B cell (primary cell): Measurements from ENCODE around the gene HERPUD1. TPM values are rescaled to one million over a fixed set of nuclear protein-coding genes. Genes with fewer than 3 reads are reported as not detected.

Source experiments
- ATAC-seq: fragments of 200-7000 bp; cut with Tn5 transposase; one replicate; pipeline ENCODE4 v1.10.0; 2021; ENCODE audit warnings: low read depth, mild to moderate bottlenecking, moderate number of reproducible peaks, moderate library complexity
- CTCF ChIA-PET: fragments of 350-600 bp; sonication (Branson Sonifier 250); formaldehyde crosslinking; loops from one replicate; lab custom pipeline; 2021; ENCODE audit warnings: antibody characterized with exemption, inconsistent platforms; lab: Charles Lee
- POLR2A ChIA-PET: fragments of 350-600 bp; sonication (Branson Sonifier 250); formaldehyde crosslinking; loops from one replicate; lab custom pipeline; 2021; ENCODE audit warnings: antibody characterized with exemption; lab: Charles Lee
- DNase-seq: peaks from one replicate; pipeline ENCODE4 v3.0.0; 2013
- H2AFZ ChIP-seq: 2 replicates; pipeline ENCODE4 v1.6.1; 2012; ENCODE audit warnings: mild to moderate bottlenecking, low read depth, low read length; ENCODE audit not compliant: insufficient read depth, poor library complexity, severe bottlenecking
- H3K27ac ChIP-seq, 2 donors: 1 replicate in 1 of 2; 2 replicates in 1 of 2; pipeline ENCODE4 v1.5.1; 2012 to 2013; ENCODE audit warnings: low read length in 2 of 2, mild to moderate bottlenecking in 2 of 2, moderate library complexity in 1 of 2
- H3K27me3 ChIP-seq, 4 experiments: fragments of 200-600 bp in 1 of 4; sonication (generic) in 1 of 4; replicated peaks in 1 of 4; 1 replicate in 2 of 4; 2 replicates in 2 of 4; pipeline versions ENCODE4 v1.6.1 to v1.7.0; 2013 to 2016; ENCODE audit warnings: low read length in 3 of 4, mild to moderate bottlenecking in 2 of 4, mixed read lengths in 1 of 4, moderate library complexity in 1 of 4; ENCODE audit not compliant: insufficient read depth in 4 of 4, control insufficient read depth in 3 of 4; ENCODE audit errors: control extremely low read depth in 1 of 4
- H3K36me3 ChIP-seq, 2 experiments: replicated peaks in 1 of 2; 1 replicate in 1 of 2; 2 replicates in 1 of 2; pipeline versions ENCODE4 v1.6.1 to v1.7.1; 2013; ENCODE audit warnings: low read length in 1 of 2; ENCODE audit not compliant: insufficient read depth in 2 of 2, control insufficient read depth in 1 of 2; ENCODE audit errors: control extremely low read depth in 1 of 2, extremely low read depth in 1 of 2
- H3K4me1 ChIP-seq, 2 donors: fragments of 200-600 bp in 1 of 2; sonication (generic) in 1 of 2; 1 replicate in 1 of 2; 2 replicates in 1 of 2; pipeline versions ENCODE4 v1.5.1 to v1.6.1; 2013 to 2017; ENCODE audit warnings: low read length in 2 of 2; ENCODE audit not compliant: control insufficient read depth in 2 of 2, insufficient read depth in 2 of 2
- H3K4me2 ChIP-seq: replicated peaks from 2 replicates; pipeline ENCODE3; 2012; ENCODE audit warnings: mild to moderate bottlenecking, low read depth, low read length; ENCODE audit not compliant: poor library complexity, severe bottlenecking
- H3K4me3 ChIP-seq, 5 experiments: fragments of 200-600 bp in 1 of 5; sonication (generic) in 1 of 5; 1 replicate in 3 of 5; 2 replicates in 2 of 5; pipeline versions ENCODE4 v1.5.1 to v1.7.0; 2011 to 2016; ENCODE audit warnings: low read length in 4 of 5, mild to moderate bottlenecking in 4 of 5, low read depth in 2 of 5, control low read depth in 1 of 5, moderate library complexity in 1 of 5; ENCODE audit not compliant: insufficient read depth in 1 of 5; ENCODE audit errors: control extremely low read depth in 1 of 5, extremely low read depth in 1 of 5
- H3K79me2 ChIP-seq: fragments of 200-600 bp; sonication (generic); one replicate; pipeline ENCODE4 v1.6.0; 2016; ENCODE audit warnings: low read length; ENCODE audit not compliant: control insufficient read depth, insufficient read depth
- H3K9ac ChIP-seq: fragments of 200-600 bp; sonication (generic); 2 replicates; pipeline ENCODE4 v1.6.1; 2017; ENCODE audit warnings: mild to moderate bottlenecking, low read length, moderate library complexity
- H3K9me3 ChIP-seq, 3 donors: one replicate each; pipeline versions ENCODE4 v1.6.1 to v1.7.1; 2013; ENCODE audit warnings: low read length in 2 of 3; ENCODE audit not compliant: control insufficient read depth in 2 of 3, insufficient read depth in 1 of 3; ENCODE audit errors: control extremely low read depth in 1 of 3
- H4K20me1 ChIP-seq: 2 replicates; pipeline ENCODE4 v1.6.0; 2012; ENCODE audit warnings: mild to moderate bottlenecking, low read length; ENCODE audit not compliant: insufficient read depth, control insufficient read depth, poor library complexity, severe bottlenecking
- H3K27ac Mint-ChIP-seq: one replicate; pipeline ENCODE4 v1.8.0; 2021; ENCODE audit warnings: mixed read lengths
- H3K27me3 Mint-ChIP-seq: one replicate; pipeline ENCODE4 v1.8.0; 2021; ENCODE audit warnings: mixed read lengths
- H3K4me1 Mint-ChIP-seq: one replicate; pipeline ENCODE4 v1.8.0; 2021; ENCODE audit warnings: mixed read lengths
- H3K4me3 Mint-ChIP-seq: one replicate; pipeline ENCODE4 v1.8.0; 2021; ENCODE audit warnings: mixed read lengths
- H3K9me3 Mint-ChIP-seq: one replicate; pipeline ENCODE4 v1.8.0; 2022; ENCODE audit warnings: mixed read lengths; ENCODE audit not compliant: insufficient read depth
- CTCF ChIP-seq: fragments of 200-600 bp; IDR thresholded peaks from one replicate; pipeline ENCODE4 v1.8.0; 2022; ENCODE audit warnings: antibody characterized with exemption, mild to moderate bottlenecking
- EZH2 ChIP-seq: IDR thresholded peaks from 2 replicates; pipeline ENCODE4 v1.6.1; 2012; ENCODE audit warnings: borderline replicate concordance, low read depth, mild to moderate bottlenecking, moderate library complexity, low read length; ENCODE audit not compliant: insufficient read depth, poor library complexity, severe bottlenecking
- WGBS: methylation state at CpG from one replicate; pipeline ENCODE4 v1.1.5; 2013; ENCODE audit warnings: missing lambda C conversion rate; ENCODE audit not compliant: insufficient coverage; 5-methylcytosine and 5-hydroxymethylcytosine counted together
- intact Hi-C: fragments of 100-400 bp; cut with micrococcal nuclease; formaldehyde crosslinking; loops from one replicate; pipeline ENCODE4 v1.10.0; 2022
- polyA plus RNA-seq: library from polyadenylated mRNA; depleted of rRNA; stranded (reverse); fragments of >200 nt; gene quantifications from 2 replicates; pipeline ENCODE4 v1.2.3, GENCODE V29; 2012
- total RNA-seq, 2 donors: library from RNA; stranded (reverse); fragments of 120-200 nt in 1 of 2; gene quantifications; 1 replicate in 1 of 2; 2 replicates in 1 of 2; pipeline versions ENCODE4 v1.2.3 to v1.2.4, GENCODE V29; 2013 to 2022

HERPUD1 gene
- total and polyA plus RNA-seq, 2 donors (not counting 1 experiment from before 2014, with no cell fraction given), result 273 to 1,041 TPM

GRCh38 chr16:56892705-56893104, 39.2 kb upstream of the HERPUD1 start:
- intact Hi-C loops, result no loop called here

More at GRCh38 chr16:56892705-56893104, 39.2 kb upstream of the HERPUD1 start:
- H3K27ac ChIP-seq, result no peak overlapping the region
- no peaks in the 10 kb centered on the region for H4K20me1 ChIP-seq
- DNase-seq (no peak), ATAC-seq (no peak)
- CTCF ChIA-PET, result no interaction called here
- H3K9me3 ChIP-seq, result no peaks in the 10 kb centered on the region
- Mint-ChIP-seq H3K9me3 (no peaks in the 10 kb centered on the region), H3K4me3 (no peak overlapping the region), H3K4me1 (peaks cover 25% of the 10 kb centered on the region), H3K27ac (no peak overlapping the region), H3K27me3 (no peaks in the 10 kb centered on the region)
- H3K4me3 ChIP-seq, result no peak overlapping the region
- H3K79me2 ChIP-seq, result no peaks in the 10 kb centered on the region
- no peaks in the 10 kb centered on the region for H3K27me3 ChIP-seq
- 98% methylated on average over 14 of the region's 14 CpGs for WGBS
- no peaks in the 10 kb centered on the region for H3K36me3 ChIP-seq
- TF ChIP-seq EZH2 (no peak), CTCF (no peak)
- POLR2A ChIA-PET, result no interaction called here
- no peak overlapping the region for H3K4me2 ChIP-seq
- no peak overlapping the region for H2AFZ ChIP-seq
- peaks cover 6 to 18% of the 10 kb centered on the region in 2 donors for H3K4me1 ChIP-seq
- H3K9ac ChIP-seq, result no peak overlapping the region
